ENCODE data around the gene KRTAP4-9. TPM values are rescaled to one million over a fixed set of nuclear protein-coding genes. Genes with fewer than 3 reads are reported as not detected.

The KRTAP4-9 gene
- total and polyA plus RNA-seq, 4 donors = not detected

Other genes with a start within 250 kb of the KRTAP4-9 start
Only the 30 nearest of the 39 such genes appear.
- not detected for gene KRT39, start 138.4 kb upstream of the KRTAP4-9 start, total RNA-seq
- not detected for gene KRT39, start 138.4 kb upstream of the KRTAP4-9 start, polyA plus RNA-seq
- gene KRT40, start 121.1 kb upstream of the KRTAP4-9 start, total RNA-seq = not detected
- under 1 TPM; 0.09 to 0.31 TPM for gene KRT40, start 121.1 kb upstream of the KRTAP4-9 start, polyA plus RNA-seq
- not detected for gene KRTAP3-3, start 111.2 kb upstream of the KRTAP4-9 start, total RNA-seq
- gene KRTAP3-3, start 111.2 kb upstream of the KRTAP4-9 start, polyA plus RNA-seq = not detected
- not detected for gene KRTAP3-2, start 105.5 kb upstream of the KRTAP4-9 start, total RNA-seq
- gene KRTAP3-2, start 105.5 kb upstream of the KRTAP4-9 start, polyA plus RNA-seq = under 1 TPM in 1 of 2 donors, not detected in 1; 0.94 TPM
- gene KRTAP3-1, start 96.3 kb upstream of the KRTAP4-9 start, total RNA-seq = not detected
- gene KRTAP3-1, start 96.3 kb upstream of the KRTAP4-9 start, polyA plus RNA-seq = not detected
- gene KRTAP1-5, start 78.2 kb upstream of the KRTAP4-9 start, total RNA-seq = not detected
- gene KRTAP1-5, start 78.2 kb upstream of the KRTAP4-9 start, polyA plus RNA-seq = not detected
- gene KRTAP1-4, start 75.2 kb upstream of the KRTAP4-9 start, total RNA-seq = not detected
- gene KRTAP1-4, start 75.2 kb upstream of the KRTAP4-9 start, polyA plus RNA-seq = not detected
- not detected for gene KRTAP1-3, start 70.5 kb upstream of the KRTAP4-9 start, total RNA-seq
- not detected for gene KRTAP1-3, start 70.5 kb upstream of the KRTAP4-9 start, polyA plus RNA-seq
- not detected for gene KRTAP1-1, start 63.9 kb upstream of the KRTAP4-9 start, total RNA-seq
- gene KRTAP1-1, start 63.9 kb upstream of the KRTAP4-9 start, polyA plus RNA-seq = not detected
- not detected for gene KRTAP2-1, start 58.1 kb upstream of the KRTAP4-9 start, total RNA-seq
- not detected for gene KRTAP2-1, start 58.1 kb upstream of the KRTAP4-9 start, polyA plus RNA-seq
- not detected for gene KRTAP2-2, start 50.2 kb upstream of the KRTAP4-9 start, total RNA-seq
- not detected for gene KRTAP2-2, start 50.2 kb upstream of the KRTAP4-9 start, polyA plus RNA-seq
- gene KRTAP2-3, start 45.3 kb upstream of the KRTAP4-9 start, total RNA-seq = not detected
- gene KRTAP2-3, start 45.3 kb upstream of the KRTAP4-9 start, polyA plus RNA-seq = not detected
- not detected for gene KRTAP2-4, start 39.5 kb upstream of the KRTAP4-9 start, total RNA-seq
- gene KRTAP2-4, start 39.5 kb upstream of the KRTAP4-9 start, polyA plus RNA-seq = not detected
- not detected for gene KRTAP4-7, start 21.2 kb upstream of the KRTAP4-9 start, total RNA-seq
- gene KRTAP4-7, start 21.2 kb upstream of the KRTAP4-9 start, polyA plus RNA-seq = not detected
- gene KRTAP4-8, start 7.2 kb upstream of the KRTAP4-9 start, total RNA-seq = not detected
- gene KRTAP4-8, start 7.2 kb upstream of the KRTAP4-9 start, polyA plus RNA-seq = not detected
- not detected for gene KRTAP4-16, start 3.2 kb upstream of the KRTAP4-9 start, total RNA-seq
- not detected for gene KRTAP4-16, start 3.2 kb upstream of the KRTAP4-9 start, polyA plus RNA-seq
- gene KRTAP4-11, start 13.0 kb downstream of the KRTAP4-9 start, total RNA-seq = under 1 TPM in 1 of 2 donors, not detected in 1; 0.34 TPM
- gene KRTAP4-11, start 13.0 kb downstream of the KRTAP4-9 start, polyA plus RNA-seq = not detected
- gene KRTAP4-12, start 18.8 kb downstream of the KRTAP4-9 start, total RNA-seq = not detected
- not detected for gene KRTAP4-12, start 18.8 kb downstream of the KRTAP4-9 start, polyA plus RNA-seq
- not detected for gene KRTAP4-6, start 35.2 kb downstream of the KRTAP4-9 start, total RNA-seq
- not detected for gene KRTAP4-6, start 35.2 kb downstream of the KRTAP4-9 start, polyA plus RNA-seq
- gene KRTAP4-5, start 44.4 kb downstream of the KRTAP4-9 start, total RNA-seq = not detected
- gene KRTAP4-5, start 44.4 kb downstream of the KRTAP4-9 start, polyA plus RNA-seq = not detected
- gene KRTAP4-4, start 55.4 kb downstream of the KRTAP4-9 start, total RNA-seq = not detected
- gene KRTAP4-4, start 55.4 kb downstream of the KRTAP4-9 start, polyA plus RNA-seq = not detected
- gene KRTAP4-3, start 62.8 kb downstream of the KRTAP4-9 start, total RNA-seq = not detected
- not detected for gene KRTAP4-3, start 62.8 kb downstream of the KRTAP4-9 start, polyA plus RNA-seq
- gene KRTAP4-2, start 72.8 kb downstream of the KRTAP4-9 start, total RNA-seq = not detected
- not detected for gene KRTAP4-2, start 72.8 kb downstream of the KRTAP4-9 start, polyA plus RNA-seq
- not detected for gene KRTAP4-1, start 79.5 kb downstream of the KRTAP4-9 start, total RNA-seq
- gene KRTAP4-1, start 79.5 kb downstream of the KRTAP4-9 start, polyA plus RNA-seq = not detected
- gene KRTAP9-1, start 84.5 kb downstream of the KRTAP4-9 start, total RNA-seq = not detected
- gene KRTAP9-1, start 84.5 kb downstream of the KRTAP4-9 start, polyA plus RNA-seq = not detected
- not detected for gene KRTAP9-2, start 121.3 kb downstream of the KRTAP4-9 start, total RNA-seq
- gene KRTAP9-2, start 121.3 kb downstream of the KRTAP4-9 start, polyA plus RNA-seq = not detected
- gene KRTAP9-3, start 127.1 kb downstream of the KRTAP4-9 start, total RNA-seq = not detected
- gene KRTAP9-3, start 127.1 kb downstream of the KRTAP4-9 start, polyA plus RNA-seq = not detected
- not detected for gene KRTAP9-8, start 132.6 kb downstream of the KRTAP4-9 start, total RNA-seq
- gene KRTAP9-8, start 132.6 kb downstream of the KRTAP4-9 start, polyA plus RNA-seq = not detected
- gene KRTAP9-4, start 144.3 kb downstream of the KRTAP4-9 start, total RNA-seq = not detected
- gene KRTAP9-4, start 144.3 kb downstream of the KRTAP4-9 start, polyA plus RNA-seq = not detected
- gene KRTAP9-9, start 150.0 kb downstream of the KRTAP4-9 start, total RNA-seq = not detected
- not detected for gene KRTAP9-9, start 150.0 kb downstream of the KRTAP4-9 start, polyA plus RNA-seq